Mucosa of rectum (tissue), 2 donors: ENCODE results near the gene TUBB4A.
A peak's percentile ranks its signal among the peaks of the same experiment; 100 is the strongest.

Source experiments
- H3K27ac ChIP-seq, 2 donors: one replicate each; pipeline ENCODE4 v1.7.0; 2013; ENCODE audit warnings: inconsistent platforms in 2 of 2, low read depth in 2 of 2, low read length in 2 of 2
- H3K27me3 ChIP-seq, 2 donors: one replicate each; pipeline ENCODE4 v1.7.0; 2013; ENCODE audit warnings: low read length in 2 of 2; ENCODE audit not compliant: control insufficient read depth in 2 of 2, insufficient read depth in 2 of 2
- H3K36me3 ChIP-seq, 2 donors: one replicate each; pipeline ENCODE4 v1.7.0; 2013; ENCODE audit warnings: low read length in 2 of 2; ENCODE audit not compliant: control insufficient read depth in 2 of 2, insufficient read depth in 2 of 2
- H3K4me1 ChIP-seq, 2 donors: one replicate each; pipeline ENCODE4 v1.7.0; 2013; ENCODE audit warnings: low read length in 2 of 2, mild to moderate bottlenecking in 1 of 2; ENCODE audit not compliant: control insufficient read depth in 2 of 2, insufficient read depth in 2 of 2
- H3K4me3 ChIP-seq, 2 donors: one replicate each; pipeline ENCODE4 v1.7.0; 2013; ENCODE audit warnings: low read length in 2 of 2
- H3K9ac ChIP-seq, 2 donors: one replicate each; pipeline ENCODE4 v1.7.0; 2013; ENCODE audit warnings: low read length in 2 of 2, low read depth in 1 of 2, mild to moderate bottlenecking in 1 of 2
- H3K9me3 ChIP-seq, 2 donors: one replicate each; pipeline ENCODE4 v1.7.0; 2013; ENCODE audit warnings: low read length in 2 of 2; ENCODE audit not compliant: control insufficient read depth in 2 of 2
- donor health status: healthy.
- donor health status: Normal muscosa, but diverticular disease.

The TUBB4A gene

GRCh38 chr19:6480848-6481415, 21.2 kb downstream of the TUBB4A start:
- Histone ChIP-seq H3K36me3 (no peaks in the 10 kb centered on the region), H3K4me3 (peak overlapping the region; percentile 58 to 75), H3K27me3 (no peaks in the 10 kb centered on the region), H3K4me1 (peaks cover 2 to 6% of the 10 kb centered on the region in 2 donors), H3K27ac (peak overlapping the region in 1 of 2 donors; percentile 71), H3K9me3 (no peaks in the 10 kb centered on the region), H3K9ac (peak overlapping the region; percentile 58 to 70)

- Histone ChIP-seq H3K4me1 (peaks cover 5 to 10% of the 10 kb centered on the region in 2 donors), H3K4me3 (peak overlapping the region in 1 of 2 donors; percentile 15), H3K27me3 (no peaks in the 10 kb centered on the region), H3K9me3 (no peaks in the 10 kb centered on the region), H3K27ac (no peak overlapping the region), H3K9ac (no peak overlapping the region), H3K36me3 (no peaks in the 10 kb centered on the region)
These were observed 22.2 kb downstream of the TUBB4A start for GRCh38 chr19:6479836-6480398.

DNA sequence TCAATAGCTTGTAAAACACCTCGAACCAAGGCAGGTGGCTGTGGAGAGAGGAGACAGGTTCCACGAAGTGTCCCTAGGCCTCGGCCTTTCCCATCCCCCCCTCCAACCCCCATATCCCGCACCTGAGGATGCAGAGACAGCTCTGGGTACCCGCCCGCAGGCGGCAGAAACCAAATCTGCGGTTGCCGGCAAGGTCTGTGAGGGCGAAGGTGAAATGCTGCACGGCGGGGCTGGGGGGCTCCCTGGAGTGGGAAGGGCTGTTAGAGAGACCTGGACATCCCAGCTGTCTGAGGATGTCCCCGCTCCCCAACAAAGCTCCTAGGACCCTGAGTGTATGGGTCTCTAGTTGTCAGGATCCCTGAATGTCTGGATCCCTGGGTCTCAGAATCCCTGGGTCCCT, 23.3 kb downstream of the TUBB4A start:
- Histone ChIP-seq H3K36me3 (no peaks in the 10 kb centered on the region), H3K9me3 (no peaks in the 10 kb centered on the region), H3K27me3 (no peaks in the 10 kb centered on the region), H3K9ac (no peak overlapping the region), H3K4me3 (no peak overlapping the region), H3K27ac (no peak overlapping the region), H3K4me1 (peaks cover 5 to 10% of the 10 kb centered on the region in 2 donors)

GRCh38 chr19:6476896-6477431, 25.1 kb downstream of the TUBB4A start:
- Histone ChIP-seq H3K27ac (no peak overlapping the region), H3K9ac (peak overlapping the region in 1 of 2 donors; percentile 17)

DNA sequence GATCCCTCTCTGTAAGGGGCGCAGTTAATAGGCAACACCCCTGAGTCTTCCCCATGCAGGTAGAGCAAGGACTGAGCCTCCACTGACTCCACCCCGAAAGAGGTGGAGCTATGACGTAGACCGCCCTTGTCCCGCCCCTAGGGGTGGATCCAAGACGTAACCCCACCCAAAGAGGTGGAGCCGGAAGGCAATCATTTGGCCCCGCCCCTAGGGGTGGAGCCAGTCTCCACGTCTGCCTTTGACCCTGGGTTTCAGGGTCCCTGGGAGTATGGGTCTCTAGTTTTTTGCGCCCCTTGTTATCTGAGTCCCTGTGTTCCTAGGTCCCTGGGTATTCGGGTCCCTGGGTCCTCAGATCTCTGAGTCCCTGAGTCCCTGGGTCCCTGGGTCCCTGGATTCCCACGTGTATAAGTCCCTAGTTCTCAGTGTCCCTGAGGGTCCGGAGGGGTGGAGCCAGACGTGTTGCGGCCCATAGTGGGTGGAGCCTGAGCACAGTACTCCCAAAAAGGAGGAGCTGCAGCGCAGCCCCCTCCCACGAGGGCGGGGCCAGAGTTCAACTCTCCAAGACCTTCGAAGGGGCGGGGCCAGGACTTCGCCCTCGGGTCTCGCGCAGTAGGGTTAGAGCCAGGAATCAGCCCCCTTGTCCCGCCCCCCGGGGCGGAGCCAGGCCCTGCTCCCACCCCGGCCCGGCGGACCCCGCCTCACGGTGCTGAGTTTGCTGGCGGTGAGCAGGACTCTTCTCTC, 25.8 kb downstream of the TUBB4A start:
- H3K9me3 ChIP-seq = no peaks in the 10 kb centered on the region
- H3K4me1 ChIP-seq = peaks cover 5 to 10% of the 10 kb centered on the region in 2 donors
- H3K27ac ChIP-seq = peak overlapping the region in 1 of 2 donors; percentile 9
- H3K36me3 ChIP-seq = no peaks in the 10 kb centered on the region
- H3K9ac ChIP-seq = peak overlapping the region in 1 of 2 donors; percentile 29
- no peaks in the 10 kb centered on the region for H3K27me3 ChIP-seq
- H3K4me3 ChIP-seq = peak overlapping the region; percentile 47 to 54

More at GRCh38 chr19:6476896-6477431, 25.1 kb downstream of the TUBB4A start:
- H3K9me3 ChIP-seq = no peaks in the 10 kb centered on the region
- H3K4me1 ChIP-seq = peaks cover 5 to 10% of the 10 kb centered on the region in 2 donors
- no peaks in the 10 kb centered on the region for H3K36me3 ChIP-seq
- no peaks in the 10 kb centered on the region for H3K27me3 ChIP-seq
- H3K4me3 ChIP-seq = peak overlapping the region; percentile 47 to 54

DNA sequence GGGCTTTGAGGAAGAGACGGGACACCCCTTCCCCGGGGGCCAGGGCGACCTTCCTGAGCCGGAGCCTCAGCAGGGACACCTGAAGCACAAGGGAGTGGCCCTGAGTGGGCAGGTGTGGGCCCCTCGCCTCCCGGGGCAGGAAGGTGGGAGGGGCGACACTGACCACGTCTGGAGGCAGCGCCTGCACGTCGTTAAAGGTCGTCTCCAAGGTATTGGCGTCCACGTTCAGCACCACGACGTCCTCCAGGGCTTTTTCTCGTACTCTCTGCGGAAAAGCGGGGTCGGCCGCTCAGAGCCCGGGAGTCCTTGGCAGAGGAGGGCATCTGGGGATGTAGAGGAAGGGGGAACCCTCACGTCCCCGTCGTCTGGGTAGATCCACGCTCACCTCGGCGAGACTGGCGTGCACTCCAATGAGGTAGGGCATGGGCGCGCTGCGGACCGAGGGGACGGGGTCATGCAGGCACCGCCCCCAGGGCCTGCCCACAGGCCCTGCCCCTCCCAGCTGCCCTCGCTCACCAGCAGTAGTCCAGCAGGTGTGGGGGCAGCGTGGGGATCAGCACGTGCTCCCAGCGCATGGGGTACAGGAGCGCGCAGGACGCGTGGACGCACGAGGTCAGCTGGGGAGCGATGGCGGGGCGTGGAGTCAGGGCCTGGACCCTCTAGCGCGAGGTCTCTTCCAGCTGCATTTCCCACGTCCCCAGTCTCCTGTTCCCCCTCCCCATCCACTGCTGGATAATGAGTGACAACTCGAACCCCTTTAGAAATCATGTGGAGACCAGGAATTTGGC, 26.6 kb downstream of the TUBB4A start:
- no peaks in the 10 kb centered on the region for H3K36me3 ChIP-seq
- H3K9me3 ChIP-seq = no peaks in the 10 kb centered on the region
- H3K27ac ChIP-seq = no peak overlapping the region
- H3K27me3 ChIP-seq = no peaks in the 10 kb centered on the region
- H3K4me3 ChIP-seq = peak overlapping the region; percentile 47 to 54
- peaks cover 5 to 10% of the 10 kb centered on the region in 2 donors for H3K4me1 ChIP-seq
- H3K9ac ChIP-seq = peak overlapping the region; percentile 29 to 41

GRCh38 chr19:6473647-6474046, 28.5 kb downstream of the TUBB4A start:
- Histone ChIP-seq H3K4me1 (peaks cover 5 to 10% of the 10 kb centered on the region in 2 donors), H3K27ac (no peak overlapping the region), H3K4me3 (no peak overlapping the region), H3K9me3 (no peaks in the 10 kb centered on the region), H3K27me3 (no peaks in the 10 kb centered on the region), H3K9ac (no peak overlapping the region), H3K36me3 (peaks cover 0 to 3% of the 10 kb centered on the region in 2 donors)

DNA sequence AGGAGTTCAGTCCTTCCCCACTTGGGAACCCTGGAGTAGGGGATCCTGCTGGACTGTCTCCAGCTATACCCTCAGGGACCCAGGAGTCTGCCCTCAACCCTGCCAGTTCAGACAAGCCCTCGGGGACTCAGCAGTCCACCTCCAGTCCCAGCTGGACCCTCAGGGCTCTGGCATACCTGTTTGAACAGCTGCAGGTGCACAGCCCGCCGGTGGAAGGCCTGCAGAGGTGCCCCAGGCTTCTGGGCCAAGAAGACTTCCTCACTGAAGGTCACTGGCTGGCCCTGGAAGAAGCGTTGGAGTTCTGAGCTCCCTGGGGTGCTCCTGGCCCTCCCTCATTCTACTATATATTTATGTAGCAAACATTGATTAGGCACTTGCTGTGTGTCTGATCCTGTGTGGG, 29.4 kb downstream of the TUBB4A start:
- peaks cover 5 to 10% of the 10 kb centered on the region in 2 donors for H3K4me1 ChIP-seq
- H3K36me3 ChIP-seq = peaks cover 0 to 8% of the 10 kb centered on the region in 2 donors
- no peak overlapping the region for H3K27ac ChIP-seq
- H3K9me3 ChIP-seq = no peaks in the 10 kb centered on the region
- H3K9ac ChIP-seq = no peak overlapping the region
- no peak overlapping the region for H3K4me3 ChIP-seq
- no peaks in the 10 kb centered on the region for H3K27me3 ChIP-seq

- no peak overlapping the region for H3K27ac ChIP-seq
- H3K36me3 ChIP-seq = peaks cover 8 to 18% of the 10 kb centered on the region in 2 donors
- no peaks in the 10 kb centered on the region for H3K9me3 ChIP-seq
- H3K4me3 ChIP-seq = no peak overlapping the region
- H3K4me1 ChIP-seq = peaks cover 3 to 5% of the 10 kb centered on the region in 2 donors
- H3K9ac ChIP-seq = no peak overlapping the region
- no peaks in the 10 kb centered on the region for H3K27me3 ChIP-seq
These were observed 31.0 kb downstream of the TUBB4A start for GRCh38 chr19:6471076-6471475.
